GM12875 (cell line): ENCODE data around the gene COLEC11.

Source experiments
- H3K4me3 ChIP-seq: one replicate; pipeline ENCODE4 v1.5.1; 2011; ENCODE audit warnings: low read depth, low read length, control low read depth
- CTCF ChIP-seq: IDR thresholded peaks from 2 replicates; pipeline ENCODE4 v1.5.1; 2011; ENCODE audit warnings: low read depth, mild to moderate bottlenecking, control low read depth, inconsistent platforms, low read length, moderate library complexity, borderline replicate concordance; ENCODE audit not compliant: insufficient read depth

Gene COLEC11

DNA sequence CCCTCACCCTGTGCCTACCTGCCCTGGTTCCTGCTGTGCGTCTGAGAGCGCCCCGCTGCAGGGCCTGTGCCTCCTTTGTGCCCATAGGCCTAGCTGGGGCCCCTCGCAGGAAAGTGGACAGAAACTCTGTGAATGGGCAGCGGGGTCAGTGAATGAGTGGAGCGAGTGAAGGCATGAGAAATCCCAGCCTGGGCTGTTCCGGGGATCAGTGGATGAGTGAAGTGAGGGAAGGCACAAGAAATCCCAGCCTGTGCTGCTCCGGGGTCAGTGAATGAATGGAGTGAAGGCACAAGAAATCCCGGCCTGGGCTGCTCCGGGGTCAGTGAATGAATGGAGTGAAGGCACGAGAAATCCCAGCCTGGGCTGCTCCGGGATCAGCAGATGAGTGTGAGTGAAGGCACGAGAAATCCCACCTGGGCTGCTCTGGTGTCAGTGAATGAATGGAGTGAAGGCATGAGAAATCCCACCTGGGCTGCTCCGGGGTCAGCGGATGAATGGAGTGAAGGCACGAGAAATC lies 2.0 kb downstream of the COLEC11 start:
- H3K4me3 ChIP-seq: no peak overlapping the region
- no peak for TF ChIP-seq CTCF

DNA sequence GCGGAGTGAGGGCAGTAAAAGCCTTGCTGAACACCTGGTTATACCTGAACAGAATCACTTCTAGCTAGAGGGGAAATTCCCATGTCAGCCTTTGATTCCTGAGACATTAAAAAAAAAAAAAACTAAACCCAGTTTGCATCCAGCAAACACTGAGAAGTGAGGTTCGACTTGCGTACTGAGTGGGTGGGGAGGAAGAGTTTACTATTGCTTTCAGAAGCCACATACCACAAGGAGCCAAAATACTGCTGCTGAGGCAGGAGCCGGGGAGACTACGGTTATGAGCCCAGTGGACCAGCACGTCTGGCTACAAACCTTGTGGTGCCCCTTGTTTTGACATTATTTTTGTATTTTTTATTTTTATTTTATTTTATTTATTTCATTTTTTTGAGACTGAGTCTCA lies 2.7 kb downstream of the COLEC11 start:
- TF ChIP-seq CTCF: no peak
- no peak overlapping the region for H3K4me3 ChIP-seq

DNA sequence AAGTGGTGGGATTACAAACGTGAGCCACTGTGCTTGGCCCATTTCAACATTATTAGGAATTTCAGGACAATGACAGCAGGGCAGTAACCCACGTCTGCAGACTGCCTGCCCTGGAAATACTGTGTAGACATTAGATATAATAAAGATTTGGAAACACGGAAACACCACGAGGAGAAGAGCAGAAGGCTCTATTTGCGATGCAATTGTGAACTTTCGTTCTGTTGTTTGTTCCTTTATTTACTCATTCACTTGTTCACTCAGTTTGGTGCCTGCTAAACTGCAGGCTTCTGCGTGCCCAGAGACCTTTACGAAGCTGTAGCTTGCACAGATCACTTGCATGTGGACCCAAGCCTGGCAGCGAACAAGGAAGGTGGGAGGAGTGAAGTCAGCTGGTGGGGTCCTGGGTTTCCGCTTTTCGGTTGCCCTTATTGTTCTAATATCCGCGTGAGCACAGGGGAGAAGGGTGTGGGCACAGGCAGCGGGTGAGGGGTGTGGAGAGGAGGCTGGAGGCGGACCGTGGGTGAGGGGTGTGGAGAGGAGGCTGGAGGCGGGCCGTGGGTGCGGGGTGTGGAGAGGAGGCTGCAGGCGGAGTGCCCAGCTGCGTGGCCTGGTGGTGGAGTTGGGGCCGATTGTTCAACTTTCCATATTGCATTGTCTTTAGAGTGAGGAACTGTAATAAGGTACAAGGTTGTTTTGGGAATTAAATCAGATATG lies 3.4 kb downstream of the COLEC11 start:
- no peak overlapping the region for H3K4me3 ChIP-seq
- no peak for TF ChIP-seq CTCF

GRCh38 chr2:3598912-3599854 lies 4.3 kb downstream of the COLEC11 start:
- TF ChIP-seq CTCF: no peak
- no peak overlapping the region for H3K4me3 ChIP-seq

- TF ChIP-seq CTCF: no peak
- H3K4me3 ChIP-seq: no peak overlapping the region
Measured at GRCh38 chr2:3600256-3600855, 5.4 kb downstream of the COLEC11 start.

GRCh38 chr2:3601561-3602271 lies 6.8 kb downstream of the COLEC11 start:
- no peak for TF ChIP-seq CTCF
- H3K4me3 ChIP-seq: no peak overlapping the region
